Stimulated activated naive CD8-positive, alpha-beta T cell treated with anti-CD3 and anti-CD28 coated beads, Interleukin-15, Interleukin-2, amounts not matched to agents 100 U/mL and 50 U/mL, for 24 hours (primary cell): ENCODE results near the gene GCSAM.

Experiments
- ATAC-seq: fragments of 150-1000 bp; cut with Tn5 transposase; one replicate; pipeline ENCODE4 v1.10.0; 2021
- DNase-seq: peaks from one replicate; pipeline ENCODE4 v3.0.0; 2021

The GCSAM gene

DNA sequence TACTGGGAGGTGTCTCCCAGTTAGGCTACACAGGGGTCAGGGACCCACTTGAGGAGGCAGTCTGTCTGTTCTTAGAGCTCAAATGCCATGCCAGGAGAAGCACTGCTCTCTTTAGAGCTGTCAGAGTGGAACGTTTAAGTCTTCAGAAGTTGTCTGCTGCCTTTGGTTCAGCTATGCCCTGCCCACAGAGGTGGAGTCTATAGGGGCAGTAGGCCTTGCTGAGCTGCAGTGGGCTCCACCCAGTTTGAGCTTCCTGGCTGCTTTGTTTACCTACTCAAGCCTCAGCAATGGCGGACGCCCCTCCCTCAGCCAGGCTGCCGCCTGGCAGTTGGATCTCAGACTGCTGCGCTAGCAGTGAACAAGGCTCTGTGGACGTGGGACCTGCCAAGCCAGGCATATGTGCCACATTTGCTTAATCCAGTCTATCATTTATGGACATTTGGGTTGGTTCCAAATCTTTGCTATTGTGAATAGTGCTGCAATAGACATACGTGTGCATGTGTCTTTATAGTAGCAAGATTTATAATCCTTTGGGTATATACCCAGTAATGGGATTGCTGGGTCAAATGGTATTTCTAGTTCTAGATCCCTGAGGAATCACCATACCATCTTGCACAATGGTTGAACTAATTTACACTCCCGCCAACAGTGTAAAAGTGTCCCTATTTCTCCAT, 60.5 kb downstream of the GCSAM start:
- ATAC-seq, result peak; percentile 29
- peak; percentile 51 for DNase-seq
